Stomach smooth muscle (tissue), 2 donors: Measurements from ENCODE around the gene TPSB2.
"Not testable (repeated sequence)": the region's sequence is repeated elsewhere in the genome, so short reads cannot be mapped to it uniquely, and the experiment has no call there.

Source experiments
- H3K27ac ChIP-seq: one replicate; pipeline ENCODE4 v1.7.0; 2013; ENCODE audit warnings: mild to moderate bottlenecking, low read length, inconsistent platforms
- H3K27me3 ChIP-seq, 2 donors: one replicate each; pipeline ENCODE4 v1.7.0; 2013; ENCODE audit warnings: low read length in 2 of 2; ENCODE audit not compliant: insufficient read depth in 2 of 2, control insufficient read depth in 1 of 2
- H3K36me3 ChIP-seq, 2 donors: one replicate each; pipeline ENCODE4 v1.7.0; 2013; ENCODE audit warnings: low read length in 2 of 2; ENCODE audit not compliant: control insufficient read depth in 2 of 2, insufficient read depth in 2 of 2
- H3K4me1 ChIP-seq: one replicate; pipeline ENCODE4 v1.7.0; 2013; ENCODE audit warnings: low read length; ENCODE audit not compliant: control insufficient read depth, insufficient read depth
- H3K4me3 ChIP-seq, 2 donors: one replicate each; pipeline ENCODE4 v1.7.0; 2013; ENCODE audit warnings: low read length in 2 of 2
- H3K9ac ChIP-seq, 2 donors: one replicate each; pipeline ENCODE4 v1.7.0; 2013; ENCODE audit warnings: low read length in 2 of 2, mild to moderate bottlenecking in 1 of 2
- H3K9me3 ChIP-seq, 2 donors: one replicate each; pipeline ENCODE4 v1.7.0; 2013; ENCODE audit warnings: low read length in 2 of 2; ENCODE audit not compliant: control insufficient read depth in 2 of 2
- donor health status: healthy.
- donor health status: Pancreatic carcinoma.

Gene TPSB2

GRCh38 chr16:1237990-1238389, 8.0 kb upstream of the TPSB2 start:
- H3K9me3 ChIP-seq: no peaks in the 10 kb centered on the region
- H3K27ac ChIP-seq: no peak overlapping the region
- no peaks in the 10 kb centered on the region for H3K36me3 ChIP-seq
- H3K4me3 ChIP-seq: no peak overlapping the region
- no peak overlapping the region for H3K9ac ChIP-seq
- H3K27me3 ChIP-seq: peaks cover 0 to 5% of the 10 kb centered on the region in 2 donors
- H3K4me1 ChIP-seq: no peaks in the 10 kb centered on the region

- H3K4me3 ChIP-seq, H3K36me3 ChIP-seq, H3K9me3 ChIP-seq, H3K9ac ChIP-seq, H3K27ac ChIP-seq, H3K4me1 ChIP-seq, H3K27me3 ChIP-seq: not testable (repeated sequence)
These were observed 6.7 kb upstream of the TPSB2 start for GRCh38 chr16:1236659-1237058.

- H3K36me3 ChIP-seq: not testable (repeated sequence)
These were observed 2.2 kb upstream of the TPSB2 start for GRCh38 chr16:1232049-1232748.

GRCh38 chr16:1231301-1231700, 1.3 kb upstream of the TPSB2 start:
- not testable (repeated sequence) for H3K36me3 ChIP-seq, H3K27ac ChIP-seq, H3K9me3 ChIP-seq, H3K27me3 ChIP-seq, H3K4me1 ChIP-seq, H3K9ac ChIP-seq, H3K4me3 ChIP-seq

More at GRCh38 chr16:1232049-1232748, 2.2 kb upstream of the TPSB2 start:
- H3K27me3 ChIP-seq, H3K9ac ChIP-seq, H3K9me3 ChIP-seq, H3K4me1 ChIP-seq, H3K27ac ChIP-seq, H3K4me3 ChIP-seq: not testable (repeated sequence)

- H3K9ac ChIP-seq, H3K36me3 ChIP-seq, H3K27ac ChIP-seq, H3K4me3 ChIP-seq, H3K27me3 ChIP-seq, H3K9me3 ChIP-seq: not testable (repeated sequence)
- H3K4me1 ChIP-seq: peaks cover 12% of the 10 kb centered on the region
These were observed 658 bp upstream of the TPSB2 start for GRCh38 chr16:1230471-1231212.

GRCh38 chr16:1229476-1229875, 508 bp downstream of the TPSB2 start:
- H3K36me3 ChIP-seq, H3K9ac ChIP-seq, H3K27ac ChIP-seq, H3K27me3 ChIP-seq, H3K9me3 ChIP-seq, H3K4me3 ChIP-seq: not testable (repeated sequence)
- peaks cover 18% of the 10 kb centered on the region for H3K4me1 ChIP-seq

GRCh38 chr16:1228227-1228626, 1.8 kb downstream of the TPSB2 start:
- H3K9me3 ChIP-seq, H3K9ac ChIP-seq, H3K36me3 ChIP-seq, H3K27me3 ChIP-seq, H3K27ac ChIP-seq, H3K4me3 ChIP-seq: not testable (repeated sequence)
- peaks cover 18% of the 10 kb centered on the region for H3K4me1 ChIP-seq

- H3K36me3 ChIP-seq, H3K27ac ChIP-seq, H3K4me3 ChIP-seq, H3K9me3 ChIP-seq, H3K27me3 ChIP-seq, H3K9ac ChIP-seq: not testable (repeated sequence)
- peaks cover 18% of the 10 kb centered on the region for H3K4me1 ChIP-seq
These were observed 3.3 kb downstream of the TPSB2 start for GRCh38 chr16:1226692-1227091.

- not testable (repeated sequence) for H3K4me3 ChIP-seq, H3K9me3 ChIP-seq, H3K27ac ChIP-seq, H3K36me3 ChIP-seq, H3K27me3 ChIP-seq, H3K9ac ChIP-seq
- H3K4me1 ChIP-seq: peaks cover 22% of the 10 kb centered on the region
These were observed 4.2 kb downstream of the TPSB2 start for GRCh38 chr16:1225728-1226311.

GRCh38 chr16:1225051-1225451, 4.9 kb downstream of the TPSB2 start, which contains the start of gene TPSG1:
Gene TPSG1 (minus strand): TSS chr16:1225268. CDS start chr16:1225252, 16 bp downstream.
- Histone ChIP-seq H3K36me3 (no peaks in the 10 kb centered on the region), H3K27ac (peak within 1 kb of the TSS; percentile 31), H3K27me3 (no peaks in the 10 kb centered on the region), H3K9me3 (no peaks in the 10 kb centered on the region), H3K4me1 (peaks cover 22% of the 10 kb centered on the region), H3K4me3 (no peak within 1 kb of the TSS), H3K9ac (no peak within 1 kb of the TSS)

- no peaks in the 10 kb centered on the region for H3K9me3 ChIP-seq
- no peaks in the 10 kb centered on the region for H3K27me3 ChIP-seq
- H3K36me3 ChIP-seq: peaks cover 4% of the 10 kb centered on the region in 2 donors
- no peak overlapping the region for H3K9ac ChIP-seq
- no peak overlapping the region for H3K27ac ChIP-seq
- peaks cover 22% of the 10 kb centered on the region for H3K4me1 ChIP-seq
- no peak overlapping the region for H3K4me3 ChIP-seq
These were observed 5.4 kb downstream of the TPSB2 start for GRCh38 chr16:1224558-1224957.
